A673 (cell line): ENCODE results near the gene TUBA1C.

ENCODE experiments used
- EZH2 ChIP-seq: fragments of 200-600 bp; sonication (generic); IDR thresholded peaks from 2 replicates; pipeline ENCODE4 v1.6.1; 2017; ENCODE audit warnings: borderline replicate concordance, low read depth, mild to moderate bottlenecking, mixed read lengths, antibody characterized with exemption, low read length; ENCODE audit not compliant: poor library complexity, severe bottlenecking
- TF ChIP-seq, protein P1 (sequence below): fragments of 300-800, 200-600 bp; sonication (generic); conservative IDR thresholded peaks from 2 replicates; pipeline ENCODE4 v1.5.1; 2017; ENCODE audit warnings: low read depth, mild to moderate bottlenecking, antibody characterized with exemption, low read length, moderate library complexity, mixed read lengths

- TF ChIP-seq, protein P1, sequence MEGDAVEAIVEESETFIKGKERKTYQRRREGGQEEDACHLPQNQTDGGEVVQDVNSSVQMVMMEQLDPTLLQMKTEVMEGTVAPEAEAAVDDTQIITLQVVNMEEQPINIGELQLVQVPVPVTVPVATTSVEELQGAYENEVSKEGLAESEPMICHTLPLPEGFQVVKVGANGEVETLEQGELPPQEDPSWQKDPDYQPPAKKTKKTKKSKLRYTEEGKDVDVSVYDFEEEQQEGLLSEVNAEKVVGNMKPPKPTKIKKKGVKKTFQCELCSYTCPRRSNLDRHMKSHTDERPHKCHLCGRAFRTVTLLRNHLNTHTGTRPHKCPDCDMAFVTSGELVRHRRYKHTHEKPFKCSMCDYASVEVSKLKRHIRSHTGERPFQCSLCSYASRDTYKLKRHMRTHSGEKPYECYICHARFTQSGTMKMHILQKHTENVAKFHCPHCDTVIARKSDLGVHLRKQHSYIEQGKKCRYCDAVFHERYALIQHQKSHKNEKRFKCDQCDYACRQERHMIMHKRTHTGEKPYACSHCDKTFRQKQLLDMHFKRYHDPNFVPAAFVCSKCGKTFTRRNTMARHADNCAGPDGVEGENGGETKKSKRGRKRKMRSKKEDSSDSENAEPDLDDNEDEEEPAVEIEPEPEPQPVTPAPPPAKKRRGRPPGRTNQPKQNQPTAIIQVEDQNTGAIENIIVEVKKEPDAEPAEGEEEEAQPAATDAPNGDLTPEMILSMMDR = no peak
- no peak for TF ChIP-seq EZH2
Measured at GRCh38 chr12:49261721-49262120, 3.2 kb upstream of the TUBA1C start.
